Muscle layer of duodenum (tissue), 2 donors: ENCODE results near the gene CEP112.

Experiments
- H3K27ac ChIP-seq: one replicate; pipeline ENCODE4 v1.7.0; 2013; ENCODE audit warnings: mild to moderate bottlenecking, low read length
- H3K27me3 ChIP-seq: one replicate; pipeline ENCODE4 v1.7.0; 2013; ENCODE audit warnings: low read depth, mild to moderate bottlenecking, control low read depth, low read length
- H3K36me3 ChIP-seq, 2 donors: one replicate each; pipeline ENCODE4 v1.7.0; 2013; ENCODE audit warnings: low read length in 2 of 2, control low read depth in 1 of 2, mild to moderate bottlenecking in 1 of 2; ENCODE audit not compliant: insufficient read depth in 2 of 2, control insufficient read depth in 1 of 2
- H3K4me1 ChIP-seq, 2 donors: one replicate each; pipeline ENCODE4 v1.7.0; 2013; ENCODE audit warnings: low read length in 2 of 2, mild to moderate bottlenecking in 2 of 2, control low read depth in 1 of 2, moderate library complexity in 1 of 2; ENCODE audit not compliant: insufficient read depth in 2 of 2, control insufficient read depth in 1 of 2
- H3K4me3 ChIP-seq, 2 donors: one replicate each; pipeline ENCODE4 v1.7.0; 2013; ENCODE audit warnings: low read length in 2 of 2, low read depth in 1 of 2, mild to moderate bottlenecking in 1 of 2
- H3K9me3 ChIP-seq, 2 donors: one replicate each; pipeline ENCODE4 v1.7.0; 2013; ENCODE audit warnings: low read length in 2 of 2, control low read depth in 1 of 2, mild to moderate bottlenecking in 1 of 2; ENCODE audit not compliant: control insufficient read depth in 1 of 2
- donor health status: healthy.

CEP112 gene

GRCh38 chr17:65729207-65729606, 462.7 kb downstream of the CEP112 start:
- Histone ChIP-seq H3K4me3 (no peak overlapping the region), H3K9me3 (no peaks in the 10 kb centered on the region), H3K27me3 (no peaks in the 10 kb centered on the region), H3K27ac (no peak overlapping the region), H3K4me1 (peaks cover 0 to 7% of the 10 kb centered on the region in 2 donors), H3K36me3 (no peaks in the 10 kb centered on the region)

- Histone ChIP-seq H3K36me3 (no peaks in the 10 kb centered on the region), H3K27me3 (no peaks in the 10 kb centered on the region), H3K27ac (no peak overlapping the region), H3K4me3 (no peak overlapping the region), H3K4me1 (peaks cover 0 to 9% of the 10 kb centered on the region in 2 donors), H3K9me3 (no peaks in the 10 kb centered on the region)
Observed at GRCh38 chr17:65727832-65728231, 464.1 kb downstream of the CEP112 start.

- Histone ChIP-seq H3K4me1 (peaks cover 0 to 9% of the 10 kb centered on the region in 2 donors), H3K36me3 (no peaks in the 10 kb centered on the region), H3K9me3 (no peaks in the 10 kb centered on the region), H3K4me3 (no peak overlapping the region), H3K27me3 (no peaks in the 10 kb centered on the region), H3K27ac (no peak overlapping the region)
Observed at GRCh38 chr17:65727246-65727645, 464.7 kb downstream of the CEP112 start.

DNA sequence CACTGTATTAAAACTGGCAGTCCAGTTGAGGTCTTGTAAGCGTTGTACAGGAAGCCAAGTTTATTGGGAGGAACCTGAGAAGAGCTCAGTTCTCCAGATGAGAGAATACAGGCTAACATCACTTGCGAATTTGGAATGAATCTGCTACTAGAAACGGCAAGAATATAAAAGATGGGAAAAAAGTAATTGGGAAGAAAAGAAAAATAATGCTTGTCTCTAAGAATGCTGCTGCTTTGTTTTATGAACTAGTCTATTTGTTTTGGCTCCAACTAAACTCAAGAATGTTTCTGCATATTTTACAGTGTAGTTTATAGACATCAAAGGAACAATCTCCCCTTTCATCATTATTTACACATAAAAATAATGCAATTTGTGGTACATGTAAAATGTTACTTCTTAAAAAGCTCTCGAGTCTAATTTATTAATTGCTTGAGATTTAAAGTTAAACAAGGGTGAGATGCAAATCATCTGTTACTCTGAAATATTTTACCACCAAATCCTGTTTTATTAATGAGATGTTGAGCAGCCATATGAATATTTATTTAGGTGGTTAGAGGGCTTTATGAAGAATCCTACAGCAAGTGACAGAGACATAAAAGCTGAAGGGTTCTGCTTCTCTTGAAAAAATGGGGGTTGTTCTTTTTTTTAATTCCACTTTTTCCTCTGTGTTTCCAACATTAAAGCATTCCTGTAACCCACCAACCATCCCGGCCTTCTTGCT, 468.3 kb downstream of the CEP112 start:
- H3K27me3 ChIP-seq: no peaks in the 10 kb centered on the region
- H3K4me1 ChIP-seq: peaks cover 0 to 9% of the 10 kb centered on the region in 2 donors
- H3K36me3 ChIP-seq: no peaks in the 10 kb centered on the region
- H3K4me3 ChIP-seq: no peak overlapping the region
- H3K27ac ChIP-seq: no peak overlapping the region
- no peaks in the 10 kb centered on the region for H3K9me3 ChIP-seq

GRCh38 chr17:65718601-65719000, 473.3 kb downstream of the CEP112 start:
- no peak overlapping the region for H3K27ac ChIP-seq
- peaks cover 0 to 3% of the 10 kb centered on the region in 2 donors for H3K4me1 ChIP-seq
- H3K9me3 ChIP-seq: no peaks in the 10 kb centered on the region
- no peaks in the 10 kb centered on the region for H3K36me3 ChIP-seq
- no peaks in the 10 kb centered on the region for H3K27me3 ChIP-seq
- no peak overlapping the region for H3K4me3 ChIP-seq

GRCh38 chr17:65712383-65713267, 479.3 kb downstream of the CEP112 start:
- no peaks in the 10 kb centered on the region for H3K9me3 ChIP-seq
- H3K4me3 ChIP-seq: peak overlapping the region; percentile 6 to 12
- H3K4me1 ChIP-seq: peaks cover 3 to 15% of the 10 kb centered on the region in 2 donors
- H3K27ac ChIP-seq: no peak overlapping the region
- no peaks in the 10 kb centered on the region for H3K27me3 ChIP-seq
- H3K36me3 ChIP-seq: no peaks in the 10 kb centered on the region

- Histone ChIP-seq H3K27me3 (no peaks in the 10 kb centered on the region), H3K4me3 (peak overlapping the region in 1 of 2 donors; percentile 12), H3K36me3 (no peaks in the 10 kb centered on the region), H3K27ac (no peak overlapping the region), H3K4me1 (peaks cover 3 to 16% of the 10 kb centered on the region in 2 donors), H3K9me3 (no peaks in the 10 kb centered on the region)
Observed at GRCh38 chr17:65711671-65712276, 480.2 kb downstream of the CEP112 start.

DNA sequence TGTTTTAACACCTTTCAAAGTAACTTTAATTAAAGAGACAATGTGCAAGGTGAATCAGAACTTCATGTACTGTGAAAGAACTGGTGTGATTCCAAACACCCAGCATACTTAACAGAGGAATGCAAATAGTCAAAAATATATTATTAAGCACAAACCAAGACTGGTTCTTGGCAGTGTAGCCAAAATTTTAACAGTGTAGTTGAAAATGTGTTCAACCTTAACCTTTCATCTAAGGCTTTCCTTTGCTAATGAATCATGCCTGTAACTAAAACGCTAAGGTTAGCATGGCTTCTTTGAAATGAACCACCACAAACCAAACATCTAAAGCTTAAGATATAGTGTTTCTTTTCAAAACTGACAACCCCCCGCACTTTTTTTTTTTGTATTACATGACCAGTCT, 484.2 kb downstream of the CEP112 start:
- Histone ChIP-seq H3K4me3 (no peak overlapping the region), H3K4me1 (peaks cover 3 to 12% of the 10 kb centered on the region in 2 donors), H3K9me3 (no peaks in the 10 kb centered on the region), H3K27ac (no peak overlapping the region), H3K27me3 (no peaks in the 10 kb centered on the region), H3K36me3 (no peaks in the 10 kb centered on the region)

DNA sequence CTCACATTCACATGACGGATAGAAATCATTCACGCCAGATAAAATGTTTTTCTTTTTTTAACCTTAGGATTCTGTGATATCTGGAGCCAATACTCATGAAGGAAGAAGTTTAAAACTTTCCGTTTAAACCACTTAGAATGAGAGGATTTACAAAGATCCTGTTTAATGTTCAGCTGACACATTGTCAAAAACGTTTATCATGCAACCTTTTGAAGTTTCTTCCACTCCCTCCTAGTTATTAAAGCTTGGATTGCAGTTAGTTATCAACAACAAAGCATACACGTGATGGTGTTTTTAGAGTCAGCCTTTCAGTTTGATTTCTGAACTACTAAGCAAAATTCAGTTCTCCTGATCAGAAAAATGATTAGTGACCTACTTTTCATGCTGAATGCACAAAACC, 487.2 kb downstream of the CEP112 start:
- H3K27me3 ChIP-seq: no peaks in the 10 kb centered on the region
- peaks cover 0 to 6% of the 10 kb centered on the region in 2 donors for H3K4me1 ChIP-seq
- no peak overlapping the region for H3K27ac ChIP-seq
- no peaks in the 10 kb centered on the region for H3K9me3 ChIP-seq
- H3K4me3 ChIP-seq: no peak overlapping the region
- H3K36me3 ChIP-seq: no peaks in the 10 kb centered on the region

- no peaks in the 10 kb centered on the region for H3K36me3 ChIP-seq
Observed at GRCh38 chr17:65703891-65704290, 488.0 kb downstream of the CEP112 start.

DNA sequence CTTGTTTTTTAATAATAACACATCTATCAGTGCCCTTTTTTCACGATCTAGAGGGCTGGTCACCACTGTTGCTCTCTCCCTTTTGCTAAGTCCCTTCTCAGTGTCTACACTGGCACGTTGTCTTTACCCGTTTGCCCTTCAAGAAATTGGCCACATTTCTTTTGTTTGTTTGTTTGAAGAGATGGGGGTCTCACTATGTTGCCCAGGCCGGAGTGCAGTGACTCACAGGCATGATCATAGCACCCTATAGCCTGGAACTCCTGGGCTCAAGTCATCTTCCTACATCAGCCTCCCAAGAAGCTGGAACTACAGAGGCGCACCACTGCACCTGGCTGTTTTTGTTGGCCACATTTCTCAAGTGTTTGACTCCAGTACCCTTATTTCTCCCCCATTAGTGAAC, 492.5 kb downstream of the CEP112 start:
- H3K27ac ChIP-seq: no peak overlapping the region
- H3K27me3 ChIP-seq: no peaks in the 10 kb centered on the region
- H3K4me1 ChIP-seq: no peaks in the 10 kb centered on the region
- no peaks in the 10 kb centered on the region for H3K36me3 ChIP-seq
- no peak overlapping the region for H3K4me3 ChIP-seq
- H3K9me3 ChIP-seq: no peaks in the 10 kb centered on the region

More at GRCh38 chr17:65703891-65704290, 488.0 kb downstream of the CEP112 start:
- Histone ChIP-seq H3K27ac (no peak overlapping the region), H3K27me3 (no peaks in the 10 kb centered on the region), H3K9me3 (no peaks in the 10 kb centered on the region), H3K4me1 (peaks cover 0 to 6% of the 10 kb centered on the region in 2 donors), H3K4me3 (no peak overlapping the region)
